GM23338 (cell line): ENCODE data around the gene SLAMF9.

Experiments
- CREB1 ChIP-seq: fragments of 250-450 bp; sonication (Bioruptor Pico); IDR thresholded peaks from 2 replicates; pipeline ENCODE4 v1.5.0; 2020; ENCODE audit warnings: low read depth, mild to moderate bottlenecking, moderate library complexity
- CTCF ChIP-seq, 2 experiments: fragments of 200-600 bp in 1 of 2; sonication (generic) in 1 of 2; conservative IDR thresholded peaks; 2 replicates each; pipeline versions ENCODE4 v1.5.1 to v1.6.1; 2016 to 2017; ENCODE audit warnings: antibody characterized with exemption in 2 of 2, low read depth in 2 of 2, mild to moderate bottlenecking in 2 of 2, moderate library complexity in 1 of 2
- EZH2phosphoT487 ChIP-seq: fragments of 200-600 bp; sonication (generic); IDR thresholded peaks from one replicate; pipeline ENCODE4 v1.8.1; 2018; ENCODE audit warnings: antibody characterized with exemption; ENCODE audit not compliant: unreplicated experiment
- TF ChIP-seq, protein P1 (sequence below): IDR thresholded peaks from one replicate; pipeline ENCODE4 v1.6.1; 2018; ENCODE audit warnings: antibody characterized with exemption; ENCODE audit not compliant: unreplicated experiment

GRCh38 chr1:159959451-159959850 is 5.4 kb upstream of the SLAMF9 start:
- TF ChIP-seq EZH2phosphoT487 (no peak), CTCF (conservative IDR thresholded peaks at IDR 0.05; ENCODE audit: low read depth in 2 of 2) (no peak), CREB1 (CRISPR knock-in tag) (no peak)
- TF ChIP-seq, protein P1, sequence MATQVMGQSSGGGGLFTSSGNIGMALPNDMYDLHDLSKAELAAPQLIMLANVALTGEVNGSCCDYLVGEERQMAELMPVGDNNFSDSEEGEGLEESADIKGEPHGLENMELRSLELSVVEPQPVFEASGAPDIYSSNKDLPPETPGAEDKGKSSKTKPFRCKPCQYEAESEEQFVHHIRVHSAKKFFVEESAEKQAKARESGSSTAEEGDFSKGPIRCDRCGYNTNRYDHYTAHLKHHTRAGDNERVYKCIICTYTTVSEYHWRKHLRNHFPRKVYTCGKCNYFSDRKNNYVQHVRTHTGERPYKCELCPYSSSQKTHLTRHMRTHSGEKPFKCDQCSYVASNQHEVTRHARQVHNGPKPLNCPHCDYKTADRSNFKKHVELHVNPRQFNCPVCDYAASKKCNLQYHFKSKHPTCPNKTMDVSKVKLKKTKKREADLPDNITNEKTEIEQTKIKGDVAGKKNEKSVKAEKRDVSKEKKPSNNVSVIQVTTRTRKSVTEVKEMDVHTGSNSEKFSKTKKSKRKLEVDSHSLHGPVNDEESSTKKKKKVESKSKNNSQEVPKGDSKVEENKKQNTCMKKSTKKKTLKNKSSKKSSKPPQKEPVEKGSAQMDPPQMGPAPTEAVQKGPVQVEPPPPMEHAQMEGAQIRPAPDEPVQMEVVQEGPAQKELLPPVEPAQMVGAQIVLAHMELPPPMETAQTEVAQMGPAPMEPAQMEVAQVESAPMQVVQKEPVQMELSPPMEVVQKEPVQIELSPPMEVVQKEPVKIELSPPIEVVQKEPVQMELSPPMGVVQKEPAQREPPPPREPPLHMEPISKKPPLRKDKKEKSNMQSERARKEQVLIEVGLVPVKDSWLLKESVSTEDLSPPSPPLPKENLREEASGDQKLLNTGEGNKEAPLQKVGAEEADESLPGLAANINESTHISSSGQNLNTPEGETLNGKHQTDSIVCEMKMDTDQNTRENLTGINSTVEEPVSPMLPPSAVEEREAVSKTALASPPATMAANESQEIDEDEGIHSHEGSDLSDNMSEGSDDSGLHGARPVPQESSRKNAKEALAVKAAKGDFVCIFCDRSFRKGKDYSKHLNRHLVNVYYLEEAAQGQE, result no peak
